Endothelial cell (in vitro differentiated cells): ENCODE measurements around the gene GFI1B. TPM values are rescaled to one million over a fixed set of nuclear protein-coding genes. Genes with fewer than 3 reads are reported as not detected.
"Not testable (repeated sequence)": the region's sequence is repeated elsewhere in the genome, so short reads cannot be mapped to it uniquely, and the experiment has no call there.

Experiments used
- DNase-seq: peaks from one replicate; pipeline ENCODE4 v3.0.0; 2021; ENCODE audit warnings: low spot score
- H3K27ac Mint-ChIP-seq: one replicate; pipeline ENCODE4 v1.8.0; 2021; ENCODE audit warnings: mixed read lengths, inconsistent platforms; ENCODE audit not compliant: unreplicated experiment
- H3K27me3 Mint-ChIP-seq: one replicate; pipeline ENCODE4 v1.8.0; 2021; ENCODE audit warnings: mild to moderate bottlenecking, moderate library complexity, mixed read lengths, inconsistent platforms; ENCODE audit not compliant: unreplicated experiment
- H3K36me3 Mint-ChIP-seq: one replicate; pipeline ENCODE4 v1.8.0; 2021; ENCODE audit warnings: mild to moderate bottlenecking, low read depth, mixed read lengths, inconsistent platforms; ENCODE audit not compliant: unreplicated experiment
- H3K4me1 Mint-ChIP-seq: one replicate; pipeline ENCODE4 v1.8.0; 2021; ENCODE audit warnings: mild to moderate bottlenecking, mixed read lengths, inconsistent platforms; ENCODE audit not compliant: unreplicated experiment
- H3K4me3 Mint-ChIP-seq: one replicate; pipeline ENCODE4 v1.8.0; 2021; ENCODE audit warnings: mild to moderate bottlenecking, mixed read lengths, inconsistent platforms; ENCODE audit not compliant: unreplicated experiment
- H3K9me3 Mint-ChIP-seq: one replicate; pipeline ENCODE4 v1.8.0; 2021; ENCODE audit warnings: mixed read lengths, inconsistent platforms; ENCODE audit not compliant: unreplicated experiment
- CTCF ChIP-seq: fragments of 200-600 bp; sonication (generic); IDR thresholded peaks from one replicate; pipeline ENCODE4 v1.5.0; 2021; ENCODE audit warnings: antibody characterized with exemption; ENCODE audit not compliant: unreplicated experiment
- total RNA-seq: library from RNA; stranded (reverse); fragmentation: NEBNext Ultra II Directional; extraction: Animal tissue kit (Norgen Biotek cat#: 25700); gene quantifications from one replicate; pipeline ENCODE4 v1.2.1, GENCODE V29; 2021; ENCODE audit not compliant: unreplicated experiment

GFI1B gene
- total RNA-seq, 1 donor from 2014 or later, result not detected

- Mint-ChIP-seq H3K4me1 (peaks cover 21% of the 10 kb centered on the region), H3K4me3 (no peak overlapping the region), H3K27me3 (peaks cover 6% of the 10 kb centered on the region), H3K36me3 (no peaks in the 10 kb centered on the region), H3K27ac (peak overlapping the region; percentile 36), H3K9me3 (no peaks in the 10 kb centered on the region)
- DNase-seq, result no peak
- no peak for TF ChIP-seq CTCF
Measured at GRCh38 chr9:132988244-132989013, 9.9 kb downstream of the GFI1B start.

GRCh38 chr9:132989014-132989310, 10.5 kb downstream of the GFI1B start:
- TF ChIP-seq CTCF, result no peak
- DNase-seq, result no peak
- Mint-ChIP-seq H3K36me3 (no peaks in the 10 kb centered on the region), H3K4me3 (no peak overlapping the region), H3K27me3 (peaks cover 6% of the 10 kb centered on the region), H3K4me1 (peaks cover 26% of the 10 kb centered on the region), H3K27ac (no peak overlapping the region), H3K9me3 (no peaks in the 10 kb centered on the region)

- Mint-ChIP-seq H3K27me3 (peaks cover 7% of the 10 kb centered on the region), H3K4me3 (no peak overlapping the region)
Measured at GRCh38 chr9:132989414-132989996, 11.0 kb downstream of the GFI1B start.

GRCh38 chr9:132989998-132990557, 11.6 kb downstream of the GFI1B start:
- not testable (repeated sequence) for H3K36me3 Mint-ChIP-seq, H3K4me3 Mint-ChIP-seq, H3K27me3 Mint-ChIP-seq, DNase-seq, H3K9me3 Mint-ChIP-seq
- Mint-ChIP-seq H3K4me1 (peaks cover 36% of the 10 kb centered on the region), H3K27ac (peak overlapping the region; percentile 11)

More at GRCh38 chr9:132989414-132989996, 11.0 kb downstream of the GFI1B start:
- H3K36me3 Mint-ChIP-seq, result no peaks in the 10 kb centered on the region
- no peak for TF ChIP-seq CTCF
- no peaks in the 10 kb centered on the region for H3K9me3 Mint-ChIP-seq
- no peak overlapping the region for H3K27ac Mint-ChIP-seq
- no peak for DNase-seq
- H3K4me1 Mint-ChIP-seq, result peaks cover 32% of the 10 kb centered on the region

- Mint-ChIP-seq H3K9me3 (no peaks in the 10 kb centered on the region), H3K27ac (no peak overlapping the region), H3K36me3 (no peaks in the 10 kb centered on the region), H3K4me1 (peaks cover 38% of the 10 kb centered on the region), H3K27me3 (peaks cover 10% of the 10 kb centered on the region), H3K4me3 (no peak overlapping the region)
- no peak for TF ChIP-seq CTCF
- no peak for DNase-seq
Measured at GRCh38 chr9:132990781-132991180, 12.3 kb downstream of the GFI1B start.
